ENCODE measurements around the gene PTPRT. TPM values are rescaled to one million over a fixed set of nuclear protein-coding genes. Genes with fewer than 3 reads are reported as not detected.

The PTPRT gene
- total RNA-seq, 1 donor from 2014 or later: not detected

- no peak for DNase-seq (ENCODE audit: extremely low spot score in 2 of 2)
- no peak for TF ChIP-seq POLR2AphosphoS5 (IDR thresholded peaks at IDR 0.05; ENCODE audit: insufficient read depth in 1 of 2, low read depth in 1 of 2)
- TF ChIP-seq POLR2A (IDR thresholded peaks at IDR 0.05): no peak
- TF ChIP-seq, protein P1, sequence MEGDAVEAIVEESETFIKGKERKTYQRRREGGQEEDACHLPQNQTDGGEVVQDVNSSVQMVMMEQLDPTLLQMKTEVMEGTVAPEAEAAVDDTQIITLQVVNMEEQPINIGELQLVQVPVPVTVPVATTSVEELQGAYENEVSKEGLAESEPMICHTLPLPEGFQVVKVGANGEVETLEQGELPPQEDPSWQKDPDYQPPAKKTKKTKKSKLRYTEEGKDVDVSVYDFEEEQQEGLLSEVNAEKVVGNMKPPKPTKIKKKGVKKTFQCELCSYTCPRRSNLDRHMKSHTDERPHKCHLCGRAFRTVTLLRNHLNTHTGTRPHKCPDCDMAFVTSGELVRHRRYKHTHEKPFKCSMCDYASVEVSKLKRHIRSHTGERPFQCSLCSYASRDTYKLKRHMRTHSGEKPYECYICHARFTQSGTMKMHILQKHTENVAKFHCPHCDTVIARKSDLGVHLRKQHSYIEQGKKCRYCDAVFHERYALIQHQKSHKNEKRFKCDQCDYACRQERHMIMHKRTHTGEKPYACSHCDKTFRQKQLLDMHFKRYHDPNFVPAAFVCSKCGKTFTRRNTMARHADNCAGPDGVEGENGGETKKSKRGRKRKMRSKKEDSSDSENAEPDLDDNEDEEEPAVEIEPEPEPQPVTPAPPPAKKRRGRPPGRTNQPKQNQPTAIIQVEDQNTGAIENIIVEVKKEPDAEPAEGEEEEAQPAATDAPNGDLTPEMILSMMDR (IDR thresholded peaks at IDR 0.05): no peak
- intact Hi-C loops (cut with DNase I): no loop called here
- no peak overlapping the region for H3K4me3 ChIP-seq
- H3K4me1 ChIP-seq: no peaks in the 10 kb centered on the region
- H3K9me3 ChIP-seq: no peaks in the 10 kb centered on the region
- no peaks in the 10 kb centered on the region for H3K27me3 ChIP-seq
- no peaks in the 10 kb centered on the region for H3K36me3 ChIP-seq
- H3K27ac ChIP-seq: no peak overlapping the region
Measured at GRCh38 chr20:42963796-42964195, 225.9 kb downstream of the PTPRT start.

DNA sequence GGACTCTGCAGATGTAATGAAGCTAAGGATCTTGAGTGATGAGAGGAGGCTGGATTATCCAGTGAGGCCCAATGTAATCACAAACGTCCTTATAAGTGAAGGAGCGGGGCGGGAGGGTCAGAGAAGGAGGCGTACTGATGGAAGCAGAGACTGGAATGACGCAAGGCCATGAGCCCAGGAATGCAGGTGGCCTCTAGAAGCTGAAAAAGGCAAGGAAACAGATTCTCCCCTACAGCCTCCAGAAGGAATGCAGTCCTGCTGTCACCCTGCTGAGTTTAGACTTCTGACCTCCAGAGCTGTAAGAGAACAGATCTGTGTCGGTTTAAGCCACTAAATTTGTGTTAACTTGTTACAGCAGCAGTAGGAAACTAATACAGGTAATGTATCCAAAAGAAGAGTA, 227.9 kb downstream of the PTPRT start:
- H3K27me3 ChIP-seq: no peaks in the 10 kb centered on the region
- no peak overlapping the region for H3K4me3 ChIP-seq
- DNase-seq (ENCODE audit: extremely low spot score in 2 of 2): no peak
- H3K9me3 ChIP-seq: no peaks in the 10 kb centered on the region
- H3K27ac ChIP-seq: no peak overlapping the region
- intact Hi-C loops (cut with DNase I): no loop called here
- no peaks in the 10 kb centered on the region for H3K36me3 ChIP-seq
- TF ChIP-seq POLR2AphosphoS5 (IDR thresholded peaks at IDR 0.05; ENCODE audit: insufficient read depth in 1 of 2, low read depth in 1 of 2) (no peak), POLR2A (IDR thresholded peaks at IDR 0.05) (no peak)
- TF ChIP-seq, protein P1 (IDR thresholded peaks at IDR 0.05): peak in 1 of 3 experiments; percentile 16
- H3K4me1 ChIP-seq: no peaks in the 10 kb centered on the region

GRCh38 chr20:42959996-42960395, 229.7 kb downstream of the PTPRT start:
- no peak for TF ChIP-seq POLR2A (IDR thresholded peaks at IDR 0.05)
- TF ChIP-seq POLR2AphosphoS5 (IDR thresholded peaks at IDR 0.05; ENCODE audit: insufficient read depth in 1 of 2, low read depth in 1 of 2): no peak
- TF ChIP-seq, protein P1 (IDR thresholded peaks at IDR 0.05): no peak
- Histone ChIP-seq H3K36me3 (no peaks in the 10 kb centered on the region), H3K9me3 (no peaks in the 10 kb centered on the region), H3K4me3 (no peak overlapping the region), H3K27me3 (no peaks in the 10 kb centered on the region), H3K27ac (no peak overlapping the region), H3K4me1 (no peaks in the 10 kb centered on the region)
- DNase-seq (ENCODE audit: extremely low spot score in 2 of 2): no peak
- intact Hi-C loops (cut with DNase I): no loop called here

GRCh38 chr20:42958367-42959069, 231.2 kb downstream of the PTPRT start:
- Histone ChIP-seq H3K4me3 (no peak overlapping the region), H3K9me3 (no peaks in the 10 kb centered on the region), H3K27me3 (no peaks in the 10 kb centered on the region), H3K36me3 (no peaks in the 10 kb centered on the region), H3K4me1 (no peaks in the 10 kb centered on the region), H3K27ac (no peak overlapping the region)
- intact Hi-C loops (cut with DNase I): no loop called here
- no peak for DNase-seq (ENCODE audit: extremely low spot score in 2 of 2)
- no peak for TF ChIP-seq POLR2A (IDR thresholded peaks at IDR 0.05)
- no peak for TF ChIP-seq POLR2AphosphoS5 (IDR thresholded peaks at IDR 0.05; ENCODE audit: insufficient read depth in 1 of 2, low read depth in 1 of 2)
- TF ChIP-seq, protein P1 (IDR thresholded peaks at IDR 0.05): no peak

DNA sequence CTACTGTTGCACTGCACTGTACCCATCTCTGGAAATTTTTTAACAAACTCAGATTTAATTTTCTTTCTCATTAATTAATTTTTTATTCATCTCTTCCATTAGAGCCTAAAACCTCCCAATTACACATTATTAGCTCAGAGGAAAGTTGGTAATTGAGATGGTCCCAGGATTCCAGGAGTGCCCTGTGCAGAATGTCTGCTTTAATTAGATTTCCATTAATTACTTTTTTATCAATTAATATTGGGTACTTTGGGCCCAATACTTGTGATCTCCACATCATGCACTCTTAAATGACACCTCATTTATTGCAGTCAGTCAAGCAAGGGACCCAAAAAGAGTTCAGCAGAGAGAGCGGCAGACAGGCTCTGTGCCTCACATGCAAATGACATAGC, 232.0 kb downstream of the PTPRT start:
- no peaks in the 10 kb centered on the region for H3K27me3 ChIP-seq
- H3K4me3 ChIP-seq: no peak overlapping the region
- H3K9me3 ChIP-seq: no peaks in the 10 kb centered on the region
- no peak for DNase-seq (ENCODE audit: extremely low spot score in 2 of 2)
- H3K4me1 ChIP-seq: no peaks in the 10 kb centered on the region
- no peaks in the 10 kb centered on the region for H3K36me3 ChIP-seq
- TF ChIP-seq POLR2A (IDR thresholded peaks at IDR 0.05) (no peak), POLR2AphosphoS5 (IDR thresholded peaks at IDR 0.05; ENCODE audit: insufficient read depth in 1 of 2, low read depth in 1 of 2) (no peak)
- TF ChIP-seq, protein P1 (IDR thresholded peaks at IDR 0.05): no peak
- intact Hi-C loops (cut with DNase I): no loop called here
- no peak overlapping the region for H3K27ac ChIP-seq
